Glutamatergic neuron (in vitro differentiated cells): ENCODE measurements around the gene COL8A1. TPM values are rescaled to one million over a fixed set of nuclear protein-coding genes. Genes with fewer than 3 reads are reported as not detected.

Experiments used
- DNase-seq: peaks from one replicate; pipeline ENCODE4 v3.0.0; 2022
- H3K27ac Mint-ChIP-seq: one replicate; pipeline ENCODE4 v1.8.0; 2020; ENCODE audit warnings: mild to moderate bottlenecking, mixed read lengths, inconsistent platforms; ENCODE audit not compliant: unreplicated experiment
- H3K27me3 Mint-ChIP-seq: one replicate; pipeline ENCODE4 v1.8.0; 2020; ENCODE audit warnings: mild to moderate bottlenecking, moderate library complexity, mixed read lengths, inconsistent platforms; ENCODE audit not compliant: unreplicated experiment
- H3K36me3 Mint-ChIP-seq: one replicate; pipeline ENCODE4 v1.8.0; 2020; ENCODE audit warnings: mild to moderate bottlenecking, mixed read lengths, inconsistent platforms; ENCODE audit not compliant: unreplicated experiment
- H3K4me1 Mint-ChIP-seq: one replicate; pipeline ENCODE4 v1.8.0; 2020; ENCODE audit warnings: mild to moderate bottlenecking, low read depth, mixed read lengths, inconsistent platforms; ENCODE audit not compliant: unreplicated experiment
- H3K4me3 Mint-ChIP-seq: one replicate; pipeline ENCODE4 v1.8.0; 2020; ENCODE audit warnings: mild to moderate bottlenecking, mixed read lengths, inconsistent platforms; ENCODE audit not compliant: unreplicated experiment
- H3K9me3 Mint-ChIP-seq: one replicate; pipeline ENCODE4 v1.8.0; 2020; ENCODE audit warnings: mild to moderate bottlenecking, moderate library complexity, mixed read lengths, inconsistent platforms; ENCODE audit not compliant: unreplicated experiment
- total RNA-seq: library from RNA; stranded (reverse); fragmentation: NEBNext Ultra II Directional; extraction: Animal tissue kit (Norgen Biotek cat#: 25700); gene quantifications from one replicate; pipeline ENCODE4 v1.2.1, GENCODE V29; 2021; ENCODE audit not compliant: unreplicated experiment
- TF ChIP-seq, protein P1 (sequence below): fragments of 200-600 bp; sonication (generic); IDR thresholded peaks from one replicate; pipeline ENCODE4 v1.5.0; 2021; ENCODE audit not compliant: partially characterized antibody, unreplicated experiment

COL8A1 gene
- total RNA-seq, 1 donor from 2014 or later: 0.25 TPM

DNA sequence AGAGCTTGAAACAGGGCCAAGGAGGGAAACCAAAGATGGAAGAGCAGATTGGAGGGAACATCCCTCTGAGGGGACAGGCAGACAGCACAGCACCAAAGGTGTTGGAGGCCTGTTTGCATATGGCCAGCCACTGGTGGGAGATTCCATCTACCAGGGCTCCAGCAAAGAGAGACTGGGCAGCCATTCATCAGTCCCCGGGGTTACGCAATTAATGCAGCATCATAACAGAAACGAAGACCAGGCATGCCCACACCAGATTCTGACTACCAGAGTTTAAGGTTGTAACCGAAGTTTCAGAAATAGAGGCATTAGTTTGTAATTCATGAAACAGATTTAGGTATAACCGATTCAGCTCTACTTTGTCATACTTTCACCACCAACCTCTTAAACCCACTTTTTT lies 58.1 kb downstream of the COL8A1 start:
- DNase-seq: no peak
- H3K27me3 Mint-ChIP-seq: no peaks in the 10 kb centered on the region
- no peak overlapping the region for H3K27ac Mint-ChIP-seq
- H3K9me3 Mint-ChIP-seq: no peaks in the 10 kb centered on the region
- H3K4me1 Mint-ChIP-seq: no peaks in the 10 kb centered on the region
- TF ChIP-seq, protein P1, sequence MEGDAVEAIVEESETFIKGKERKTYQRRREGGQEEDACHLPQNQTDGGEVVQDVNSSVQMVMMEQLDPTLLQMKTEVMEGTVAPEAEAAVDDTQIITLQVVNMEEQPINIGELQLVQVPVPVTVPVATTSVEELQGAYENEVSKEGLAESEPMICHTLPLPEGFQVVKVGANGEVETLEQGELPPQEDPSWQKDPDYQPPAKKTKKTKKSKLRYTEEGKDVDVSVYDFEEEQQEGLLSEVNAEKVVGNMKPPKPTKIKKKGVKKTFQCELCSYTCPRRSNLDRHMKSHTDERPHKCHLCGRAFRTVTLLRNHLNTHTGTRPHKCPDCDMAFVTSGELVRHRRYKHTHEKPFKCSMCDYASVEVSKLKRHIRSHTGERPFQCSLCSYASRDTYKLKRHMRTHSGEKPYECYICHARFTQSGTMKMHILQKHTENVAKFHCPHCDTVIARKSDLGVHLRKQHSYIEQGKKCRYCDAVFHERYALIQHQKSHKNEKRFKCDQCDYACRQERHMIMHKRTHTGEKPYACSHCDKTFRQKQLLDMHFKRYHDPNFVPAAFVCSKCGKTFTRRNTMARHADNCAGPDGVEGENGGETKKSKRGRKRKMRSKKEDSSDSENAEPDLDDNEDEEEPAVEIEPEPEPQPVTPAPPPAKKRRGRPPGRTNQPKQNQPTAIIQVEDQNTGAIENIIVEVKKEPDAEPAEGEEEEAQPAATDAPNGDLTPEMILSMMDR: no peak
- no peaks in the 10 kb centered on the region for H3K36me3 Mint-ChIP-seq
- no peak overlapping the region for H3K4me3 Mint-ChIP-seq

DNA sequence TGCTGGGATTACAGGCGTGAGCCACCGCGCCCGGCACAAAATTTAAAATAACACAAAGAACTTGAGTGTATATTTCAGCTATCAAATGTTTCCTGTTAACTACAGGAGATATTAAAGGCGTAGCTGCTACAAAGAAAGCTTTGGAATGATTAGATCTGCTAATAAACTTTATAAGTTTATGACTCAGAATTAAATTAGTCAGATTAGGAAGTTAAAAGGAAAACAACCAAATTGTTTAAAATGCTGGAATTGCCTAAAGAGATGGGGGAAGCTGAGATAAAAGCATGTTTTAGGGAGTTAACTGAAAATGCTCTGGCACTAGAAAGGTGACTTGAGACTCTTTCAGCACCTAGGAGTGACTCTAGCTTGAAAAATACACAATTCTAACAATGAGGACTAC lies 58.9 kb downstream of the COL8A1 start:
- Mint-ChIP-seq H3K9me3 (no peaks in the 10 kb centered on the region), H3K27ac (no peak overlapping the region), H3K4me1 (no peaks in the 10 kb centered on the region), H3K27me3 (no peaks in the 10 kb centered on the region), H3K4me3 (no peak overlapping the region), H3K36me3 (no peaks in the 10 kb centered on the region)
- TF ChIP-seq, protein P1: no peak
- no peak for DNase-seq

DNA sequence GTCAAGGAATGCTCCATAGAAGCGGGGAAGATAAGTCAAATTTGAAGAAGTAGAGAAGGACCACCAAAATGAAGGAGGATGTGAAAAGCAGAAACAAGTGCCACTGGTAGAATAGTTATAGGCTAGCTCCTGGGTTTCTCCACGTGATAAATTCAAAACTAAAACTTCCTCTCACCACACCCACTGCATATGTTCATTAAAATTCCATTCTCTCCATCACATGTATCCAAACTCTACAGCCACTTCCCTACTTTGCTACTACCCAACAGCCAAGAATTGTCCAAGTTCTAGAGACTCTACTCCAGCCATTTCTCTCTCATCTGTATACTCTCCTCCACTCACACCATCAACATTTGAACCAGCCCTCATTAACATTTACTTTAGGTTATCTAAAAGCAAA lies 60.5 kb downstream of the COL8A1 start:
- TF ChIP-seq, protein P1: no peak
- H3K27ac Mint-ChIP-seq: no peak overlapping the region
- no peak for DNase-seq
- H3K4me1 Mint-ChIP-seq: no peaks in the 10 kb centered on the region
- H3K9me3 Mint-ChIP-seq: no peaks in the 10 kb centered on the region
- no peaks in the 10 kb centered on the region for H3K27me3 Mint-ChIP-seq
- no peaks in the 10 kb centered on the region for H3K36me3 Mint-ChIP-seq
- no peak overlapping the region for H3K4me3 Mint-ChIP-seq

DNA sequence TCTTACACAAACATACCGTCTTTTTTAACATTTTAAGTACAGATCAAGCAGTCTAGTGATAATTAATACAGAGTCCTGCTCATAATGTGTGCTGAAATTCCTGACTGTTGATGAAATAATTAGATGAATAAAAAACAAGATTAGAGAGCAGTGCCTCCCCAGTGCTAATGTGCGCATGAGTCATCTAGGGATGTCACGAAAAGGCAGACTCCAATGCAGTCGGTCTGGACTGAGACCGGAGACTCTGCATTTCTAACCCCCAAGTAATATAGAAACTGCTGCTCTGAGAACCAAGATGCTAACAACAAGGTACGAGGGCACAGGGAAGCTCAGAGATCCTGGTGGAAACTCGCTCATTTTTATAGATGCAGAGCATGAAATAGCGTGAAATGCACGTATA lies 61.4 kb downstream of the COL8A1 start:
- Mint-ChIP-seq H3K27me3 (no peaks in the 10 kb centered on the region), H3K36me3 (no peaks in the 10 kb centered on the region), H3K27ac (no peak overlapping the region), H3K4me1 (no peaks in the 10 kb centered on the region), H3K9me3 (no peaks in the 10 kb centered on the region), H3K4me3 (no peak overlapping the region)
- TF ChIP-seq, protein P1: no peak
- DNase-seq: no peak

DNA sequence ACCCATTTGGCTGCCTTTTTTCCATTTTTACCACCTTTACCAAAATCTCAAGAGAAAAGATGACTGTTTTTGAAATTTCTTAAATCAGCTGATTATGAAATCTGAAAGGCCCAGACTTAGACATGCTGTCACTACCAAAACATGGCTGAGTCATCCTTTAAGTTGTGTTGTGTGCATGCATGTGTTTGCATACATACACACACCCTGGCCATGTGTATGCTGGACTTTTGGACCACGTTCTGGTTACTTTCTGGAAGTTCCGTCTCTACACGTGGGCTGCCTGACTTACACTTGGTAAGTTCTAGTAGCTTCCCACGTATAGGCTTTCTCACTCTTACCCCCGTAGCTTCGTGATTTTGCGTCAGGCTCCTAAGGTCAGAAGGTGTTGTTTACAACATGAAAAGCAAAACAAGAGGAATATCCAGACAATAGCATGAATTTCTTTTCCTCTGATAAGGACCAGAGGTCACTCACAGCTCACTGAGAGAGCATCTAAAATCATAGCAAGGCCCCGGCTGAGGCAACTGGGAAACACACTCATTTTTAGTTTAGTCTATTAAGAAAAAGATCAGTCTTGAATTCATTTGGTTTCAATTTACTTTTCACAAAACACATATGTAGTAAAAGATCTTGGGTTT lies 62.4 kb downstream of the COL8A1 start:
- DNase-seq: no peak
- no peaks in the 10 kb centered on the region for H3K36me3 Mint-ChIP-seq
- H3K4me3 Mint-ChIP-seq: no peak overlapping the region
- TF ChIP-seq, protein P1: no peak
- no peak overlapping the region for H3K27ac Mint-ChIP-seq
- no peaks in the 10 kb centered on the region for H3K27me3 Mint-ChIP-seq
- no peaks in the 10 kb centered on the region for H3K9me3 Mint-ChIP-seq
- no peaks in the 10 kb centered on the region for H3K4me1 Mint-ChIP-seq
